T-cell (primary cell): ENCODE measurements around the gene PLAU. TPM values are rescaled to one million over a fixed set of nuclear protein-coding genes. Genes with fewer than 3 reads are reported as not detected.

Experiments used
- ATAC-seq, 4 experiments: fragments of 200-7000 bp in 3 of 4; fragments of 150-1000 bp in 1 of 4; cut with Tn5 transposase; replicated peaks in 1 of 4; 1 replicate in 3 of 4; 2 replicates in 1 of 4; pipeline ENCODE4 v1.10.0; 2021; ENCODE audit warnings: moderate library complexity in 3 of 4, mild to moderate bottlenecking in 2 of 4, moderate number of reproducible peaks in 1 of 4
- CTCF ChIA-PET, 2 donors: fragments of 300-600 bp; sonication (Branson Sonifier 250); formaldehyde crosslinking; loops; one replicate each; lab custom pipeline; 2022; ENCODE audit warnings: antibody characterized with exemption in 2 of 2; lab: Charles Lee
- POLR2A ChIA-PET, 2 donors: fragments of 300-600 bp; sonication (Branson Sonifier 250); formaldehyde crosslinking; loops; one replicate each; lab custom pipeline; 2022; ENCODE audit warnings: antibody characterized with exemption in 2 of 2; lab: Charles Lee
- DNase-seq, 35 experiments: peaks; one replicate each; pipeline versions ENCODE4 v3.0.0 to v3.0.0-alpha.2; 2013 to 2023
- H3K27ac ChIP-seq: one replicate; pipeline ENCODE4 v1.5.1; 2013; ENCODE audit warnings: low read length
- H3K27me3 ChIP-seq, 2 experiments: replicated peaks in 1 of 2; 1 replicate in 1 of 2; 2 replicates in 1 of 2; pipeline versions ENCODE4 v1.6.1 to v1.7.0; 2013; ENCODE audit warnings: low read length in 1 of 2, mixed read lengths in 1 of 2; ENCODE audit not compliant: control insufficient read depth in 2 of 2, insufficient read depth in 2 of 2; ENCODE audit errors: extremely low read depth in 1 of 2
- H3K36me3 ChIP-seq, 2 donors: 1 replicate in 1 of 2; 2 replicates in 1 of 2; pipeline versions ENCODE4 v1.6.1 to v1.7.0; 2013; ENCODE audit warnings: low read length in 1 of 2; ENCODE audit not compliant: control insufficient read depth in 2 of 2, insufficient read depth in 1 of 2; ENCODE audit errors: extremely low read depth in 1 of 2
- H3K4me1 ChIP-seq, 2 experiments: 1 replicate in 1 of 2; 2 replicates in 1 of 2; pipeline versions ENCODE4 v1.6.1 to v1.7.0; 2013; ENCODE audit warnings: low read length in 2 of 2, mixed read lengths in 1 of 2; ENCODE audit not compliant: insufficient read depth in 2 of 2, control insufficient read depth in 1 of 2; ENCODE audit errors: extremely low read depth in 1 of 2
- H3K4me3 ChIP-seq, 2 donors: 1 replicate in 1 of 2; 2 replicates in 1 of 2; pipeline versions ENCODE4 v1.5.1 to v1.7.0; 2013; ENCODE audit warnings: mild to moderate bottlenecking in 2 of 2, low read length in 1 of 2, moderate library complexity in 1 of 2; ENCODE audit not compliant: control insufficient read depth in 1 of 2; ENCODE audit errors: extremely low read depth in 1 of 2
- H3K9me3 ChIP-seq: 2 replicates; pipeline ENCODE4 v1.7.0; 2013
- H3K27ac Mint-ChIP-seq, 2 donors: one replicate each; pipeline ENCODE4 v1.8.0; 2020 to 2021; ENCODE audit warnings: mild to moderate bottlenecking in 2 of 2, mixed read lengths in 2 of 2
- H3K27me3 Mint-ChIP-seq, 2 donors: one replicate each; pipeline ENCODE4 v1.8.0; 2021 to 2022; ENCODE audit warnings: mixed read lengths in 2 of 2
- H3K36me3 Mint-ChIP-seq: one replicate; pipeline ENCODE4 v1.8.0; 2021; ENCODE audit warnings: mixed read lengths
- H3K4me1 Mint-ChIP-seq, 3 donors: one replicate each; pipeline ENCODE4 v1.8.0; 2020 to 2022; ENCODE audit warnings: mixed read lengths in 3 of 3, mild to moderate bottlenecking in 1 of 3
- H3K4me3 Mint-ChIP-seq, 3 donors: one replicate each; pipeline ENCODE4 v1.8.0; 2020 to 2022; ENCODE audit warnings: mild to moderate bottlenecking in 3 of 3, mixed read lengths in 3 of 3, moderate library complexity in 3 of 3
- H3K9me3 Mint-ChIP-seq, 3 donors: one replicate each; pipeline ENCODE4 v1.8.0; 2020 to 2022; ENCODE audit warnings: mixed read lengths in 3 of 3
- WGBS: methylation state at CpG from one replicate; pipeline ENCODE4 v1.1.5; 2013; ENCODE audit warnings: missing lambda C conversion rate; ENCODE audit not compliant: insufficient coverage; 5-methylcytosine and 5-hydroxymethylcytosine counted together
- total RNA-seq, 35 experiments: library from RNA in 6 of 35; stranded (reverse) in 6 of 35; fragments of 120-200 nt in 1 of 35; gene quantifications; one replicate each; pipeline versions ENCODE4 v1.2.1 to v1.2.4 and lab custom pipeline; 2013 to 2026

The PLAU gene
- total RNA-seq, 5 donors from 2014 or later (not counting 1 experiment from before 2014, with no cell fraction given): 0.63 to 1.1 (median 1.1) TPM; not detected in 2

GRCh38 chr10:73898730-73899410 is 12.1 kb upstream of the PLAU start:
- ATAC-seq (no peak), DNase-seq (no peak)
- Histone ChIP-seq H3K27me3 (peaks cover 0 to 7% of the 10 kb centered on the region in 2 experiments), H3K27ac (no peak overlapping the region), H3K4me1 (no peaks in the 10 kb centered on the region), H3K36me3 (no peaks in the 10 kb centered on the region), H3K4me3 (no peak overlapping the region), H3K9me3 (no peaks in the 10 kb centered on the region)
- H3K27ac Mint-ChIP-seq: no peak overlapping the region
- POLR2A ChIA-PET: interaction anchor here in 1 of 2 donors (0.6 kb wide), 1 partner anchor 343 kb away, joined by 3 read pairs; no protein-coding TSS in a partner anchor
- no peaks in the 10 kb centered on the region for H3K9me3 Mint-ChIP-seq
- H3K4me1 Mint-ChIP-seq: peaks cover 0 to 6% (median 0%) of the 10 kb centered on the region in 3 donors
- H3K4me3 Mint-ChIP-seq: no peak overlapping the region
- CTCF ChIA-PET: interaction anchor here in 1 of 2 donors (1.4 kb wide), 1 partner anchor 13 kb away, joined by 3 read pairs; no protein-coding TSS in a partner anchor
- H3K27me3 Mint-ChIP-seq: peaks cover 0 to 5% of the 10 kb centered on the region in 2 donors
- H3K36me3 Mint-ChIP-seq: no peaks in the 10 kb centered on the region
- WGBS: 90% methylated on average over 2 of the region's 2 CpGs

GRCh38 chr10:73899423-73899822 is 11.5 kb upstream of the PLAU start:
- H3K27me3 ChIP-seq: peaks cover 0 to 7% of the 10 kb centered on the region in 2 experiments
- DNase-seq: no peak
- POLR2A ChIA-PET: interaction anchor here in 1 of 2 donors (0.7 kb wide), 1 partner anchor 12 kb away, joined by 16 read pairs; no protein-coding TSS in a partner anchor
- no peaks in the 10 kb centered on the region for H3K36me3 ChIP-seq
- H3K4me3 Mint-ChIP-seq: no peak overlapping the region
- H3K9me3 ChIP-seq: no peaks in the 10 kb centered on the region
- no peak overlapping the region for H3K4me3 ChIP-seq
- H3K36me3 Mint-ChIP-seq: no peaks in the 10 kb centered on the region
- no peaks in the 10 kb centered on the region for H3K4me1 ChIP-seq
- no peaks in the 10 kb centered on the region for H3K9me3 Mint-ChIP-seq
- WGBS: 40% methylated on average over 2 of the region's 4 CpGs
- peaks cover 0 to 7% of the 10 kb centered on the region in 2 donors for H3K27me3 Mint-ChIP-seq
- H3K27ac Mint-ChIP-seq: no peak overlapping the region
- H3K4me1 Mint-ChIP-seq: peaks cover 0 to 3% (median 0%) of the 10 kb centered on the region in 3 donors
- ATAC-seq: no peak
- CTCF ChIA-PET: interaction anchor here in 1 of 2 donors (1.4 kb wide), 1 partner anchor 13 kb away, joined by 3 read pairs; no protein-coding TSS in a partner anchor
- H3K27ac ChIP-seq: no peak overlapping the region

DNA sequence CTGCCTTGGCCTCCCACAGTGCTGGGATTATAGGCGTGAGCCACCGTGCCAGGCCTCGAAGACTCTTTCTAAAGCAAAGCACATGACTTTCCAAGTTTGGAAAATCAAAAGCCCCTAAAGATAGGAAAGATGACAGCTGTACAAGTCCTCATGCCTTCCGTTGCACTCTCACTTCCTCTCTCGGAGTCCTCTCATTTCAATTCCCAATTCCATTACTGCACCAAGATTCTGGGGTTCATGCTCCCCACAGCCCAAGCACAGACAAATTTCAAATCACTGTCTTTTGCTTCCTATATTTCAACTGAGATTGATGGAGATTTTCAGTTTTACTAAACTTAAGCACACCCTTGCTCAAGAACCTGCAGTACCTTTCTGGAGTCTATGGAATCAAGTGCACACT is 10.9 kb upstream of the PLAU start:
- no peak for ATAC-seq
- CTCF ChIA-PET: no interaction called here
- Mint-ChIP-seq H3K36me3 (no peaks in the 10 kb centered on the region), H3K27ac (no peak overlapping the region), H3K4me3 (no peak overlapping the region), H3K4me1 (no peaks in the 10 kb centered on the region), H3K27me3 (peaks cover 0 to 8% of the 10 kb centered on the region in 2 donors), H3K9me3 (no peaks in the 10 kb centered on the region)
- Histone ChIP-seq H3K9me3 (no peaks in the 10 kb centered on the region), H3K4me3 (no peak overlapping the region), H3K36me3 (no peaks in the 10 kb centered on the region), H3K27ac (no peak overlapping the region), H3K27me3 (peaks cover 0 to 9% of the 10 kb centered on the region in 2 experiments), H3K4me1 (no peaks in the 10 kb centered on the region)
- 96% methylated on average over 5 of the region's 5 CpGs for WGBS
- DNase-seq: no peak
- POLR2A ChIA-PET: interaction anchor here in 1 of 2 donors (0.7 kb wide), 1 partner anchor 12 kb away, joined by 16 read pairs; no protein-coding TSS in a partner anchor

- Mint-ChIP-seq H3K4me3 (no peak overlapping the region), H3K9me3 (no peaks in the 10 kb centered on the region), H3K4me1 (no peaks in the 10 kb centered on the region), H3K27me3 (peaks cover 6 to 13% of the 10 kb centered on the region in 2 donors), H3K36me3 (no peaks in the 10 kb centered on the region), H3K27ac (no peak overlapping the region)
- Histone ChIP-seq H3K4me3 (no peak overlapping the region), H3K36me3 (no peaks in the 10 kb centered on the region), H3K4me1 (no peaks in the 10 kb centered on the region), H3K9me3 (no peaks in the 10 kb centered on the region), H3K27ac (no peak overlapping the region), H3K27me3 (peaks cover 0 to 10% of the 10 kb centered on the region in 2 experiments)
- ChIA-PET CTCF (interaction anchor here in 1 of 2 donors (0.7 kb wide), 1 partner anchor 32 kb away, joined by 3 read pairs; no protein-coding TSS in a partner anchor), POLR2A (no interaction called here)
- DNase-seq (no peak), ATAC-seq (no peak)
- 94% methylated on average over 4 of the region's 6 CpGs for WGBS
These were observed 9.7 kb upstream of the PLAU start for GRCh38 chr10:73901261-73901660.

DNA sequence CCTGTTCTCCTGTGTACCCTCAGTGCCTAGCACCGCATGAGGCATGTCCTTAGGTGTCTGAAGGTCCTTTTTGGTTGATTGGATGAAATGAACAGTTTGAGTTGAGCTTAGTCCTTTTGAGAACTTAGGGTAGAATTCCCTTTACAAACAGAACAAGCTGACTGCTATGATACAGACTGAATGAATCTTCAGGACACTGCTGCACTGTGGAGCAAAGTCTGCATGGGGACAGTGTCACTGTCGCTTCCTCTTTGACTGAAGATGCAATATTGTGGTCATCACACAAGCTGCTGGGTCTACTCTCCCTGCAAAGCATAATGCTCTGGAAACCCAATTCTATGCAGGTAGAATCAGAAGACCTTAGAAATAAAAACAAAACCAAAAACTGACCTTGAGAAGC is 8.6 kb upstream of the PLAU start:
- Mint-ChIP-seq H3K36me3 (no peaks in the 10 kb centered on the region), H3K9me3 (no peaks in the 10 kb centered on the region), H3K4me1 (no peaks in the 10 kb centered on the region), H3K27ac (no peak overlapping the region), H3K27me3 (peaks cover 13 to 21% of the 10 kb centered on the region in 2 donors), H3K4me3 (no peak overlapping the region)
- no peak for DNase-seq
- Histone ChIP-seq H3K9me3 (no peaks in the 10 kb centered on the region), H3K4me3 (no peak overlapping the region), H3K4me1 (no peaks in the 10 kb centered on the region), H3K36me3 (no peaks in the 10 kb centered on the region), H3K27me3 (peaks cover 0 to 21% of the 10 kb centered on the region in 2 experiments), H3K27ac (no peak overlapping the region)
- WGBS: 100% methylated on average over 1 of the region's 2 CpGs
- no peak for ATAC-seq
- ChIA-PET POLR2A (interaction anchor here (0.7 to 0.8 kb wide), 2 partner anchors 14 to 136 kb away, joined by 3 to 4 read pairs; no protein-coding TSS in a partner anchor), CTCF (interaction anchor here (0.6 to 1.3 kb wide), 5 partner anchors 8 to 342 kb away, joined by 3 to 5 read pairs (median 4); no protein-coding TSS in a partner anchor)

- H3K9me3 Mint-ChIP-seq: no peaks in the 10 kb centered on the region
- Histone ChIP-seq H3K27ac (no peak overlapping the region), H3K27me3 (peaks cover 0 to 45% of the 10 kb centered on the region in 2 experiments), H3K4me1 (peaks cover 0 to 24% of the 10 kb centered on the region in 2 experiments), H3K36me3 (no peaks in the 10 kb centered on the region), H3K9me3 (no peaks in the 10 kb centered on the region), H3K4me3 (no peak overlapping the region)
- WGBS: 90% methylated on average over 2 of the region's 4 CpGs
- ChIA-PET POLR2A (no interaction called here), CTCF (no interaction called here)
- H3K4me1 Mint-ChIP-seq: peaks cover 18 to 22% (median 19%) of the 10 kb centered on the region in 3 donors
- ATAC-seq (no peak), DNase-seq (no peak)
- no peak overlapping the region for H3K27ac Mint-ChIP-seq
- H3K27me3 Mint-ChIP-seq: peaks cover 34% of the 10 kb centered on the region in 2 donors
- no peaks in the 10 kb centered on the region for H3K36me3 Mint-ChIP-seq
- H3K4me3 Mint-ChIP-seq: no peak overlapping the region
These were observed 5.5 kb upstream of the PLAU start for GRCh38 chr10:73905256-73906020.
